Keratinocyte (primary cell): ENCODE results near the gene SPINT1. TPM values are rescaled to one million over a fixed set of nuclear protein-coding genes. Genes with fewer than 3 reads are reported as not detected.

Experiments
- DNase-seq: peaks from one replicate; pipeline ENCODE4 v3.0.0-alpha.2; 2011; ENCODE audit warnings: low read depth, missing footprints, low spot score
- FAIRE-seq: peaks from 2 replicates; lab custom pipeline; 2011; peaks lifted over from hg19 to GRCh38; lab: Jason Lieb, UNC
- H2AFZ ChIP-seq: 2 replicates; pipeline ENCODE4 v1.6.0; 2012; ENCODE audit warnings: low read length, control low read depth, inconsistent platforms; ENCODE audit not compliant: control insufficient read depth
- H3K27ac ChIP-seq: 2 replicates; pipeline ENCODE4 v1.5.1; 2011; ENCODE audit warnings: low read length; ENCODE audit not compliant: control insufficient read depth, insufficient read depth
- H3K27me3 ChIP-seq: 3 replicates; pipeline ENCODE4 v1.6.0; 2011; ENCODE audit warnings: low read length; ENCODE audit not compliant: control insufficient read depth, insufficient read depth; ENCODE audit errors: extremely low read depth
- H3K36me3 ChIP-seq, 2 experiments: 2 replicates in 1 of 2; 3 replicates in 1 of 2; pipeline ENCODE4 v1.5.1; 2011; ENCODE audit warnings: low read length in 2 of 2, mild to moderate bottlenecking in 1 of 2; ENCODE audit not compliant: control insufficient read depth in 2 of 2, insufficient read depth in 2 of 2; ENCODE audit errors: extremely low read depth in 1 of 2
- H3K4me1 ChIP-seq: 3 replicates; pipeline ENCODE4 v1.5.1; 2011; ENCODE audit warnings: low read length; ENCODE audit not compliant: control insufficient read depth, insufficient read depth; ENCODE audit errors: extremely low read depth
- H3K4me2 ChIP-seq: 3 replicates; pipeline ENCODE4 v1.6.0; 2011; ENCODE audit warnings: low read depth, low read length; ENCODE audit not compliant: control insufficient read depth, insufficient read depth; ENCODE audit errors: extremely low read depth
- H3K4me3 ChIP-seq, 3 experiments: fragments of 200-600 bp in 1 of 3; sonication (generic) in 1 of 3; 2 replicates in 2 of 3; 3 replicates in 1 of 3; pipeline ENCODE4 v1.5.1; 2011 to 2016; ENCODE audit warnings: low read length in 3 of 3, mild to moderate bottlenecking in 3 of 3, control low read depth in 2 of 3, inconsistent platforms in 1 of 3, low read depth in 1 of 3, mixed read lengths in 1 of 3, mixed run types in 1 of 3, moderate library complexity in 1 of 3; ENCODE audit not compliant: control insufficient read depth in 2 of 3, insufficient read depth in 2 of 3; ENCODE audit errors: extremely low read depth in 1 of 3
- H3K79me2 ChIP-seq: 2 replicates; pipeline ENCODE4 v1.6.0; 2012; ENCODE audit warnings: low read length; ENCODE audit not compliant: control insufficient read depth, insufficient read depth
- H3K9ac ChIP-seq: 3 replicates; pipeline ENCODE4 v1.6.0; 2011; ENCODE audit warnings: low read length; ENCODE audit not compliant: control insufficient read depth, insufficient read depth; ENCODE audit errors: extremely low read depth
- H3K9me1 ChIP-seq: 3 replicates; pipeline ENCODE4 v1.6.0; 2011; ENCODE audit warnings: low read length; ENCODE audit not compliant: control insufficient read depth, insufficient read depth; ENCODE audit errors: extremely low read depth
- H3K9me3 ChIP-seq: 2 replicates; pipeline ENCODE4 v1.5.1; 2012; ENCODE audit warnings: low read depth, low read length; ENCODE audit not compliant: control insufficient read depth
- H4K20me1 ChIP-seq: 3 replicates; pipeline ENCODE4 v1.6.0; 2011; ENCODE audit warnings: low read length; ENCODE audit not compliant: control insufficient read depth, insufficient read depth; ENCODE audit errors: extremely low read depth
- EZH2 ChIP-seq: IDR thresholded peaks from one replicate; pipeline ENCODE4 v1.6.1; 2012; ENCODE audit warnings: inconsistent platforms, mild to moderate bottlenecking, low read length, moderate library complexity
- dilution Hi-C: fragments of 300-500 bp; cut with MboI; formaldehyde crosslinking; loops from one replicate; pipeline ENCODE4 v1.7.0; 2020; ENCODE audit warnings: low sequenced_read_pairs; ENCODE audit not compliant: extremely low pct_ligation_motif_present
- polyA plus RNA-seq, 5 experiments: library from polyadenylated mRNA; depleted of rRNA in 3 of 5; stranded (reverse) in 3 of 5; stranded (forward) in 1 of 5; unstranded in 1 of 5; fragments of >200 nt; gene quantifications; 1 replicate in 1 of 5; 2 replicates in 3 of 5; 3 replicates in 1 of 5; pipeline versions ENCODE4 v1.2.1 to v1.2.3, GENCODE V29; 2011 to 2012; ENCODE audit warnings: missing spikeins in 2 of 5, low read depth in 1 of 5, low replicate concordance in 1 of 5
- TF ChIP-seq, protein P1 (sequence below), 3 experiments: IDR thresholded peaks in 1 of 3; conservative IDR thresholded peaks in 1 of 3; optimal IDR thresholded peaks in 1 of 3; 2 replicates in 2 of 3; 3 replicates in 1 of 3; pipeline versions ENCODE3 to v1.5.1; 2011; ENCODE audit warnings: low read length in 3 of 3, mild to moderate bottlenecking in 3 of 3, moderate library complexity in 2 of 3, control low read depth in 1 of 3, inconsistent platforms in 1 of 3; ENCODE audit not compliant: insufficient read depth in 2 of 3; ENCODE audit errors: extremely low read depth in 1 of 3

The SPINT1 gene
- polyA plus RNA-seq, 1 donor (not counting 4 experiments of a cell fraction or from before 2014, with no cell fraction given): 40.9 TPM

DNA sequence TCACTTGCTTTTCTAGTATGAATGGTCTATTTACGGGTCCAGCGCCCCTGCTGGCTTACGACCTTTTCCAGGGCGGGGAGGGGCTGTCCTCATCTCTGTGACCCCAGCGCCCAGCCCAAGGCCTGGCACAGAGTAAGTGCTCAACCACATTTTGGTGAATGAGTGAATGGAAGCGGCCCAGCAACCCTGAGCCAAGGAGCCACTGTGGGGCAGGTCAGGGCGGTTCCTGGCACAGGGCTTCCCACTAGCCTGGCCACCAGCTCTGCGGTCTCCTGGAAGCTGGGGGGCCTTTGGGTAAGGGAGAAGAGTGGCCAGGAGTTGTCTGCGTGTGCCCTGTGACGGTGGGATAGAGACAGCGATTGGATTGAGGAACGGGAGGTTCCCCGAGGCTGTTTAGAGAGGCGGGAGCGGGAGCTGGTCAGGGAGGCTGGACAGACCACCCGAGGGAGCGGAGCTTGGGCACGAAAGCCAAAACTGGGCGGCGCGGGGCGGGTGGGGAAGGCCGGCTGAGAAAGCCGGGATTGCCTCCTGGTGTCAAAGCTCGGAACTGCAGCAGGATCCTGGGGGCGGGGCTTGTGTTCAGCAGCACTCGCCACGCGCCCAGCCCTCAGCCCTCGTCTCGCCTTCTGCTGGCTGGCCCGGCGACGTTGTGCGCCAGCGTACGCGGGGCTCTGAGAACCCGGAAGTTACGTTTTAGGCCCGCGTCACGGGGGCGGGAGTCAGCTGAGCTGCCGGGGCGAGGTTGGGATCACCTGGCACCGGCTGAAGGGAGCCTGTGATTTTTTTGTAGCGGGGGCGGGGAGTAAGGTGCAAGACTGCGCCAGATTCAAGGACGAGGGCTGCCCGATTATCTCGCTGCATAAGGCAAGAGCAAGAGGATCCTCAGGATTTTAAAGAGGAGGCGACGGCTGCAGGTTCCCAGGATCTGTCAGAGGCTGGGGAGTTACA lies 50.2 kb downstream of the SPINT1 start, which contains the start of gene VPS18:
TSS of gene VPS18 (plus strand) at position 718 of the 948 bp plus-strand sequence. CDS start 319 bp downstream, outside the sequence.
- H3K27ac ChIP-seq: peak within 1 kb of the TSS; percentile 96
- peaks cover 16% of the 10 kb centered on the region for H3K79me2 ChIP-seq
- peak; percentile 65 for FAIRE-seq
- dilution Hi-C loops: no loop called here
- H3K27me3 ChIP-seq: no peaks in the 10 kb centered on the region
- H3K9me1 ChIP-seq: no peaks in the 10 kb centered on the region
- H3K9ac ChIP-seq: peak within 1 kb of the TSS; percentile 98
- no peaks in the 10 kb centered on the region for H4K20me1 ChIP-seq
- H3K9me3 ChIP-seq: no peaks in the 10 kb centered on the region
- DNase-seq: no peak
- peak within 1 kb of the TSS; percentile 92 for H2AFZ ChIP-seq
- H3K4me1 ChIP-seq: peaks cover 15% of the 10 kb centered on the region
- H3K4me2 ChIP-seq: peak within 1 kb of the TSS; percentile 97
- H3K36me3 ChIP-seq: peaks cover 2 to 6% of the 10 kb centered on the region in 2 experiments
- peak within 1 kb of the TSS; percentile 94 to 96 (median 95) for H3K4me3 ChIP-seq
- no peak for TF ChIP-seq EZH2
- TF ChIP-seq, protein P1, sequence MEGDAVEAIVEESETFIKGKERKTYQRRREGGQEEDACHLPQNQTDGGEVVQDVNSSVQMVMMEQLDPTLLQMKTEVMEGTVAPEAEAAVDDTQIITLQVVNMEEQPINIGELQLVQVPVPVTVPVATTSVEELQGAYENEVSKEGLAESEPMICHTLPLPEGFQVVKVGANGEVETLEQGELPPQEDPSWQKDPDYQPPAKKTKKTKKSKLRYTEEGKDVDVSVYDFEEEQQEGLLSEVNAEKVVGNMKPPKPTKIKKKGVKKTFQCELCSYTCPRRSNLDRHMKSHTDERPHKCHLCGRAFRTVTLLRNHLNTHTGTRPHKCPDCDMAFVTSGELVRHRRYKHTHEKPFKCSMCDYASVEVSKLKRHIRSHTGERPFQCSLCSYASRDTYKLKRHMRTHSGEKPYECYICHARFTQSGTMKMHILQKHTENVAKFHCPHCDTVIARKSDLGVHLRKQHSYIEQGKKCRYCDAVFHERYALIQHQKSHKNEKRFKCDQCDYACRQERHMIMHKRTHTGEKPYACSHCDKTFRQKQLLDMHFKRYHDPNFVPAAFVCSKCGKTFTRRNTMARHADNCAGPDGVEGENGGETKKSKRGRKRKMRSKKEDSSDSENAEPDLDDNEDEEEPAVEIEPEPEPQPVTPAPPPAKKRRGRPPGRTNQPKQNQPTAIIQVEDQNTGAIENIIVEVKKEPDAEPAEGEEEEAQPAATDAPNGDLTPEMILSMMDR (optimal IDR thresholded peaks at IDR 0.05 in 1 of 3, IDR thresholded peaks at IDR 0.05 in 1 of 3, conservative IDR thresholded peaks at IDR 0.05 in 1 of 3; ENCODE audit: extremely low read depth in 1 of 3, insufficient read depth in 2 of 3, low read length in 3 of 3): peak; percentile 68 to 98 (median 87)

GRCh38 chr15:40894681-40895448 lies 51.0 kb downstream of the SPINT1 start:
- DNase-seq (no peak), FAIRE-seq (no peak)
- Histone ChIP-seq H3K9me3 (no peaks in the 10 kb centered on the region), H3K9ac (peak overlapping the region; percentile 98), H3K79me2 (peaks cover 16% of the 10 kb centered on the region), H3K4me2 (peak overlapping the region; percentile 97), H3K27me3 (no peaks in the 10 kb centered on the region), H3K36me3 (peaks cover 6 to 9% of the 10 kb centered on the region in 2 experiments), H2AFZ (peak overlapping the region; percentile 84), H3K27ac (peak overlapping the region; percentile 96), H3K4me1 (peaks cover 15% of the 10 kb centered on the region), H3K4me3 (peak overlapping the region; percentile 94 to 96 (median 95)), H3K9me1 (no peaks in the 10 kb centered on the region), H4K20me1 (no peaks in the 10 kb centered on the region)
- TF ChIP-seq, protein P1 (optimal IDR thresholded peaks at IDR 0.05 in 1 of 3, IDR thresholded peaks at IDR 0.05 in 1 of 3, conservative IDR thresholded peaks at IDR 0.05 in 1 of 3; ENCODE audit: extremely low read depth in 1 of 3, insufficient read depth in 2 of 3, low read length in 3 of 3): peak; percentile 30 to 85 (median 64)
- no peak for TF ChIP-seq EZH2
- dilution Hi-C loops: no loop called here
